ENCODE measurements around the gene PINLYP. TPM values are rescaled to one million over a fixed set of nuclear protein-coding genes. Genes with fewer than 3 reads are reported as not detected.
"Not testable (repeated sequence)": the region's sequence is repeated elsewhere in the genome, so short reads cannot be mapped to it uniquely, and the experiment has no call there.

Gene PINLYP
- total and polyA plus RNA-seq, 2 experiments from 2014 or later: 7.8 to 11.1 TPM

GRCh38 chr19:43599635-43600295 lies 24.2 kb downstream of the PINLYP start:
- H3K4me3 ChIP-seq: no peak overlapping the region
- H3K27me3 ChIP-seq (ENCODE audit: insufficient read depth): no peaks in the 10 kb centered on the region
- TF ChIP-seq, protein P1, sequence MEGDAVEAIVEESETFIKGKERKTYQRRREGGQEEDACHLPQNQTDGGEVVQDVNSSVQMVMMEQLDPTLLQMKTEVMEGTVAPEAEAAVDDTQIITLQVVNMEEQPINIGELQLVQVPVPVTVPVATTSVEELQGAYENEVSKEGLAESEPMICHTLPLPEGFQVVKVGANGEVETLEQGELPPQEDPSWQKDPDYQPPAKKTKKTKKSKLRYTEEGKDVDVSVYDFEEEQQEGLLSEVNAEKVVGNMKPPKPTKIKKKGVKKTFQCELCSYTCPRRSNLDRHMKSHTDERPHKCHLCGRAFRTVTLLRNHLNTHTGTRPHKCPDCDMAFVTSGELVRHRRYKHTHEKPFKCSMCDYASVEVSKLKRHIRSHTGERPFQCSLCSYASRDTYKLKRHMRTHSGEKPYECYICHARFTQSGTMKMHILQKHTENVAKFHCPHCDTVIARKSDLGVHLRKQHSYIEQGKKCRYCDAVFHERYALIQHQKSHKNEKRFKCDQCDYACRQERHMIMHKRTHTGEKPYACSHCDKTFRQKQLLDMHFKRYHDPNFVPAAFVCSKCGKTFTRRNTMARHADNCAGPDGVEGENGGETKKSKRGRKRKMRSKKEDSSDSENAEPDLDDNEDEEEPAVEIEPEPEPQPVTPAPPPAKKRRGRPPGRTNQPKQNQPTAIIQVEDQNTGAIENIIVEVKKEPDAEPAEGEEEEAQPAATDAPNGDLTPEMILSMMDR (conservative IDR thresholded peaks at IDR 0.05; ENCODE audit: low read depth in 2 of 2): peak in 1 of 2 experiments; percentile 21; a peak in 1 of 4 replicates
- no peak for TF ChIP-seq STAT1 (IDR thresholded peaks at IDR 0.05; ENCODE audit: unreplicated experiment)
- H3K4me1 ChIP-seq (ENCODE audit: insufficient read depth): peaks cover 10% of the 10 kb centered on the region
- no peak overlapping the region for H3K4me2 ChIP-seq
- H3K36me3 Mint-ChIP-seq (ENCODE audit: low read depth): peaks cover 4% of the 10 kb centered on the region
- no peaks in the 10 kb centered on the region for H4K20me1 ChIP-seq (replicated peaks; ENCODE audit: insufficient read depth)
- 0 out of 2 replicates have a peak, but pooled peaks cover 7% of the 10 kb centered on the region for H3F3A ChIP-seq (replicated peaks; ENCODE audit: low read depth)
- H2AFZ ChIP-seq: no peak overlapping the region
- no peak overlapping the region for H3K4me3 Mint-ChIP-seq
- DNase-seq (ENCODE audit: low spot score) (no peak), ATAC-seq (no peak)
- no peak overlapping the region for H3K27ac Mint-ChIP-seq
- H3K9me2 ChIP-seq (ENCODE audit: insufficient read depth): no peaks in the 10 kb centered on the region
- peaks cover 2% of the 10 kb centered on the region; the same call in 2 of the 3 replicates for H3K9me3 Mint-ChIP-seq
- no peak overlapping the region for H3K27ac ChIP-seq (ENCODE audit: low read depth)
- H3K79me2 ChIP-seq (replicated peaks; ENCODE audit: insufficient read depth): peaks cover 19% of the 10 kb centered on the region
- peaks cover 11% of the 10 kb centered on the region for H3K4me1 Mint-ChIP-seq
- peaks cover 14% of the 10 kb centered on the region for H3K27me3 Mint-ChIP-seq (ENCODE audit: insufficient read depth, low read depth, poor library complexity)
- no peaks in the 10 kb centered on the region for H3K36me3 ChIP-seq (ENCODE audit: insufficient read depth)

DNA sequence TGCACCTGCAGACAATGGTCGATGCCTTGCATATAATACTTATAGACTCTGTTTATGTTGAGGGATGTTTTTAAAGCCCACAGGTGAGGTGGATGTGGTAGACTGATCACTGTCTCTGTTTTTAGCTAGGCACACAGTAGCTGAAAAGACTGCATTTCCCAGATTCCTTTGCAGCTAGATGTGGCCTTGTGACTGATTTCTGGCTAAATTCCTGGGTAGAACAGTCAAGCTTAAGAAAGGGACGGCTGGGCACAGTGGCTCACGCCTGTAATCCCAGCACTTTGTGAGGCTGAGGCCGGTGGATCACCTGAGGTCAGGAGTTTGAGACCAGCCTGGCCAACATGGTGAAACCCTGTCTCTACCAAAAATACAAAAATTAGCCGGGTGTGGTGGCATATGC lies 24.7 kb downstream of the PINLYP start:
- H3K4me1 ChIP-seq (ENCODE audit: insufficient read depth): peaks cover 10% of the 10 kb centered on the region
- not testable (repeated sequence) for H3K27ac ChIP-seq (ENCODE audit: low read depth)

DNA sequence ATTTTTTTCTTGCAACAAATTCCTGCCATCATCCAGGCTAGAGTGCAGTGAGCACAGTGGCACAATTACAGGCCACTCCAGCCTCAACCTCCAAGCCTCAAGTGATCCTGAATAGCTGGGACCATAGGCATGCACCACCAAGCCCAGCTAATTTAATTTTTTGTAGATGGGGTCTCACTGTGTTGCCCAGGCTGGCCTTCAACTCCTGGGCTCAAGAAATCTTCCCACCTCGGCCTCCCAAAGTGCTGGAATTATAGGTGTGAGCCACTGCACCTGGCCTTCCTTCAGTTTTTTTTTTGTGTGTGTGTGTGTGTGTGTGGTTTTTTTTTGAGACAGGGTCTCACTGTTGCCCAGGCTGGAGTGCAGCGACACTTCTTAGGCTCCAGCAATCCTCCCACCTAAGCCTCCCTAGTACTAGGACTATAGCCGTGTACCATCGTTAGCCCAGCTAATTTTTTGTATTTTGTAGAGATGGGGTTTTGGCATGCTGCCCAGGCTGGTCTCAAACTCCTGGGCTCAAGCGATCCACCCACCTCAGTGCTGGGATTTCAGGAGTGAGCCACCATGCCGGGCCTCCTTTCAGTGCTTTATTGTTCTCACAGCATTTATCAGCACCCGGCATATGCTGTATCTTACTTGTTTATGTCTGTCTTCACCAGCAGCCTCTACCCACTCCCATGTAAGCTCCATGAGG lies 30.4 kb downstream of the PINLYP start:
- no peak for ATAC-seq
- no peaks in the 10 kb centered on the region; the same call in 2 of the 3 replicates for H3K9me3 Mint-ChIP-seq
- H3K79me2 ChIP-seq (replicated peaks; ENCODE audit: insufficient read depth): no peaks in the 10 kb centered on the region

More for the DNA sequence above, 24.7 kb downstream of the PINLYP start:
- H4K20me1 ChIP-seq (replicated peaks; ENCODE audit: insufficient read depth); H3K9me3 Mint-ChIP-seq; H3K36me3 Mint-ChIP-seq (ENCODE audit: low read depth); H3K9me2 ChIP-seq (ENCODE audit: insufficient read depth); H3K27me3 ChIP-seq (ENCODE audit: insufficient read depth); H3K36me3 ChIP-seq (ENCODE audit: insufficient read depth); H3K27ac Mint-ChIP-seq; H3F3A ChIP-seq (replicated peaks; ENCODE audit: low read depth); H3K4me2 ChIP-seq; H3K4me3 Mint-ChIP-seq; ATAC-seq; H3K4me3 ChIP-seq; DNase-seq (ENCODE audit: low spot score); H2AFZ ChIP-seq: not testable (repeated sequence)
- Mint-ChIP-seq H3K4me1 (peaks cover 11% of the 10 kb centered on the region), H3K27me3 (ENCODE audit: insufficient read depth, low read depth, poor library complexity) (peaks cover 16% of the 10 kb centered on the region)
- H3K79me2 ChIP-seq (replicated peaks; ENCODE audit: insufficient read depth): peaks cover 19% of the 10 kb centered on the region

More for the DNA sequence above, 30.4 kb downstream of the PINLYP start:
- no peak overlapping the region for H3K4me3 Mint-ChIP-seq
- peaks cover 7% of the 10 kb centered on the region; the same call in 2 of the 3 replicates for H3K36me3 Mint-ChIP-seq (ENCODE audit: low read depth)
- DNase-seq (ENCODE audit: low spot score): no peak
- Histone ChIP-seq H2AFZ (no peak overlapping the region), H3K27ac (ENCODE audit: low read depth) (no peak overlapping the region), H3F3A (replicated peaks; ENCODE audit: low read depth) (no peaks in the 10 kb centered on the region), H3K4me2 (no peak overlapping the region), H3K4me1 (ENCODE audit: insufficient read depth) (no peaks in the 10 kb centered on the region), H3K27me3 (ENCODE audit: insufficient read depth) (no peaks in the 10 kb centered on the region), H3K9me2 (ENCODE audit: insufficient read depth) (no peaks in the 10 kb centered on the region), H3K4me3 (no peak overlapping the region), H4K20me1 (replicated peaks; ENCODE audit: insufficient read depth) (no peaks in the 10 kb centered on the region; the same call in 1 of the 2 replicates), H3K36me3 (ENCODE audit: insufficient read depth) (no peaks in the 10 kb centered on the region)
- H3K27ac Mint-ChIP-seq: no peak overlapping the region
- H3K4me1 Mint-ChIP-seq: peaks cover 9% of the 10 kb centered on the region
- peaks cover 6% of the 10 kb centered on the region for H3K27me3 Mint-ChIP-seq (ENCODE audit: insufficient read depth, low read depth, poor library complexity)
- TF ChIP-seq CREB1 (CRISPR knock-in tag; IDR thresholded peaks at IDR 0.05; ENCODE audit: low read depth) (no peak), NANOG (IDR thresholded peaks at IDR 0.05; ENCODE audit: borderline replicate concordance) (no peak), STAT1 (IDR thresholded peaks at IDR 0.05; ENCODE audit: unreplicated experiment) (no peak), ZNF331 (CRISPR knock-in tag; IDR thresholded peaks at IDR 0.05; ENCODE audit: low read depth) (no peak), EZH2phosphoT487 (IDR thresholded peaks at IDR 0.05; ENCODE audit: unreplicated experiment) (no peak)
- TF ChIP-seq, protein P2, sequence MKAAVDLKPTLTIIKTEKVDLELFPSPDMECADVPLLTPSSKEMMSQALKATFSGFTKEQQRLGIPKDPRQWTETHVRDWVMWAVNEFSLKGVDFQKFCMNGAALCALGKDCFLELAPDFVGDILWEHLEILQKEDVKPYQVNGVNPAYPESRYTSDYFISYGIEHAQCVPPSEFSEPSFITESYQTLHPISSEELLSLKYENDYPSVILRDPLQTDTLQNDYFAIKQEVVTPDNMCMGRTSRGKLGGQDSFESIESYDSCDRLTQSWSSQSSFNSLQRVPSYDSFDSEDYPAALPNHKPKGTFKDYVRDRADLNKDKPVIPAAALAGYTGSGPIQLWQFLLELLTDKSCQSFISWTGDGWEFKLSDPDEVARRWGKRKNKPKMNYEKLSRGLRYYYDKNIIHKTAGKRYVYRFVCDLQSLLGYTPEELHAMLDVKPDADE (IDR thresholded peaks at IDR 0.05): no peak
- TF ChIP-seq, protein P1 (conservative IDR thresholded peaks at IDR 0.05; ENCODE audit: low read depth in 2 of 2): no peak

All from GM23338 (cell line).